GM12801 (cell line): Measurements from ENCODE around the gene JADE3.

Experiments used
- CTCF ChIP-seq: IDR thresholded peaks from one replicate; pipeline ENCODE4 v1.5.1; 2011; ENCODE audit warnings: control low read depth; ENCODE audit not compliant: insufficient read length; ENCODE audit errors: extremely low read depth

JADE3 gene

GRCh38 chrX:46957297-46957696, 45.1 kb downstream of the JADE3 start:
- no peak for TF ChIP-seq CTCF

- TF ChIP-seq CTCF = no peak
Measured at GRCh38 chrX:46959101-46959500, 46.9 kb downstream of the JADE3 start.

GRCh38 chrX:46959985-46960700, 47.9 kb downstream of the JADE3 start:
- no peak for TF ChIP-seq CTCF

- TF ChIP-seq CTCF = no peak
Measured at GRCh38 chrX:46961097-46961496, 48.9 kb downstream of the JADE3 start.

GRCh38 chrX:46961574-46962283, 49.5 kb downstream of the JADE3 start:
- no peak for TF ChIP-seq CTCF

- TF ChIP-seq CTCF = no peak
Measured at GRCh38 chrX:46965125-46965758, 53.0 kb downstream of the JADE3 start.

- no peak for TF ChIP-seq CTCF
Measured at GRCh38 chrX:46967547-46967946, 55.3 kb downstream of the JADE3 start.
